Loucy (cell line): Measurements from ENCODE around the gene GPX3.

Source experiments
- H2AFZ ChIP-seq: fragments of 200-600 bp; sonication (generic); 2 replicates; pipeline ENCODE4 v1.6.0; 2016; ENCODE audit warnings: antibody characterized with exemption, mild to moderate bottlenecking, low read length, moderate library complexity
- H3F3A ChIP-seq: fragments of 200-600 bp; 2 replicates; pipeline ENCODE4 v1.6.0; 2016; ENCODE audit warnings: antibody characterized with exemption, low read depth, mild to moderate bottlenecking
- H3K27me3 ChIP-seq: fragments of 200-600 bp; sonication (generic); 2 replicates; pipeline ENCODE4 v1.6.1; 2014; ENCODE audit warnings: low read length, mild to moderate bottlenecking; ENCODE audit not compliant: insufficient read depth, poor library complexity, severe bottlenecking
- H3K36me3 ChIP-seq: fragments of 200-600 bp; sonication (generic); 2 replicates; pipeline ENCODE4 v1.6.1; 2016; ENCODE audit warnings: low read length; ENCODE audit not compliant: insufficient read depth
- H3K4me1 ChIP-seq: fragments of 200-600 bp; sonication (generic); 2 replicates; pipeline ENCODE4 v1.5.1; 2014; ENCODE audit warnings: low read length, mild to moderate bottlenecking; ENCODE audit not compliant: insufficient read depth, poor library complexity, severe bottlenecking
- H3K4me2 ChIP-seq: fragments of 200-600 bp; sonication (generic); 2 replicates; pipeline ENCODE4 v1.6.0; 2014; ENCODE audit warnings: antibody characterized with exemption, low read length, low read depth, mild to moderate bottlenecking; ENCODE audit not compliant: poor library complexity, severe bottlenecking
- H3K4me3 ChIP-seq: fragments of 200-600 bp; sonication (generic); 2 replicates; pipeline ENCODE4 v1.5.1; 2014; ENCODE audit warnings: low read length, mild to moderate bottlenecking, mixed read lengths; ENCODE audit not compliant: poor library complexity, severe bottlenecking
- H3K79me2 ChIP-seq: fragments of 200-600 bp; sonication (generic); 2 replicates; pipeline ENCODE4 v1.6.1; 2014; ENCODE audit warnings: low read length; ENCODE audit not compliant: insufficient read depth
- H3K9ac ChIP-seq: fragments of 200-600 bp; sonication (generic); 2 replicates; pipeline ENCODE4 v1.6.0; 2014; ENCODE audit warnings: mild to moderate bottlenecking, low read depth, low read length, moderate library complexity; ENCODE audit not compliant: poor library complexity, severe bottlenecking
- H3K9me2 ChIP-seq: fragments of 200-600 bp; sonication (generic); replicated peaks from 2 replicates; pipeline ENCODE4 v1.6.1; 2016; ENCODE audit warnings: low read depth, low read length, mixed read lengths
- H3K9me3 ChIP-seq: fragments of 200-600 bp; sonication (generic); 2 replicates; pipeline ENCODE4 v1.6.1; 2014; ENCODE audit warnings: mild to moderate bottlenecking, antibody characterized with exemption, low read length, low read depth; ENCODE audit not compliant: insufficient read depth
- H4K20me1 ChIP-seq: fragments of 200-600 bp; sonication (generic); 2 replicates; pipeline ENCODE4 v1.6.0; 2014; ENCODE audit warnings: antibody characterized with exemption, low read length, mild to moderate bottlenecking; ENCODE audit not compliant: insufficient read depth, poor library complexity, severe bottlenecking
- EZH2phosphoT487 ChIP-seq: fragments of 200-600 bp; IDR thresholded peaks from 2 replicates; pipeline ENCODE4 v1.6.1; 2018; ENCODE audit warnings: antibody characterized with exemption, mild to moderate bottlenecking, moderate library complexity, borderline replicate concordance
- TF ChIP-seq, protein P1 (sequence below): fragments of 200-600 bp; sonication (generic); conservative IDR thresholded peaks from 2 replicates; pipeline ENCODE4 v1.5.1; 2014; ENCODE audit warnings: mild to moderate bottlenecking, antibody characterized with exemption, low read length

The GPX3 gene

DNA sequence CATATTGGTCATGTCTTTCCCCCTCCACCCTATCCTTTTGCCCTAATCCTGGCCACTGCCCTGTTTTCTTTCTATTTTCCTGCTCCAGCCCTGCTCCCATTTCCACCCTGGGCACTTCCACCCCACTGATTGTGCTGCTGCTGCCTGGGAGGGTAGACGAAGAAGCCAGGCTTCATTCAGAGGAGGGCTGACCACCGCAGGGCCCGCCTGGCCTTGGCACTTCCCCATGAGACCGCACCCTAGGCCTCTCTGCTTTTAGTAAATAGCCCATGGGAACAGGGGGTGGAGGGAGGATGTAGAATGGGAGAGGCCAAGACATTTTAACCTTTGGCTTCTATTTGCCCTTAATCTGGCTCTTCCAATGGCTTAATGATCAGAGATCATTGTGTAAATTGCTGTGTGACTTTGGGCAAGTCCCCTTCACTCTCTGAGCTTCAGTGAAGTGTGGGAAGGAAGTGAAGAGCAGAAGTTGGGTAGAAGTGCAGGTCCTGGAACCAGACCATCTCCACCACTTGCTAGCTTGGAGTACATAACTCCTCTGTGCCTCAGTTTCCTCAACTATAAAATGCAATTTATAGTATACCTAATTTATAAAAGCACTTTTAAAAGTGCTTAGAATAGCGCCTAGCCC, 13.6 kb upstream of the GPX3 start:
- Histone ChIP-seq H3K9ac (no peak overlapping the region), H3K9me3 (no peaks in the 10 kb centered on the region), H3F3A (no peaks in the 10 kb centered on the region), H3K79me2 (no peaks in the 10 kb centered on the region), H3K36me3 (no peaks in the 10 kb centered on the region), H3K4me3 (no peak overlapping the region), H3K9me2 (no peaks in the 10 kb centered on the region), H3K4me2 (no peak overlapping the region), H3K4me1 (no peaks in the 10 kb centered on the region), H4K20me1 (no peaks in the 10 kb centered on the region), H2AFZ (no peak overlapping the region), H3K27me3 (no peaks in the 10 kb centered on the region)
- TF ChIP-seq EZH2phosphoT487, result no peak
- TF ChIP-seq, protein P1, sequence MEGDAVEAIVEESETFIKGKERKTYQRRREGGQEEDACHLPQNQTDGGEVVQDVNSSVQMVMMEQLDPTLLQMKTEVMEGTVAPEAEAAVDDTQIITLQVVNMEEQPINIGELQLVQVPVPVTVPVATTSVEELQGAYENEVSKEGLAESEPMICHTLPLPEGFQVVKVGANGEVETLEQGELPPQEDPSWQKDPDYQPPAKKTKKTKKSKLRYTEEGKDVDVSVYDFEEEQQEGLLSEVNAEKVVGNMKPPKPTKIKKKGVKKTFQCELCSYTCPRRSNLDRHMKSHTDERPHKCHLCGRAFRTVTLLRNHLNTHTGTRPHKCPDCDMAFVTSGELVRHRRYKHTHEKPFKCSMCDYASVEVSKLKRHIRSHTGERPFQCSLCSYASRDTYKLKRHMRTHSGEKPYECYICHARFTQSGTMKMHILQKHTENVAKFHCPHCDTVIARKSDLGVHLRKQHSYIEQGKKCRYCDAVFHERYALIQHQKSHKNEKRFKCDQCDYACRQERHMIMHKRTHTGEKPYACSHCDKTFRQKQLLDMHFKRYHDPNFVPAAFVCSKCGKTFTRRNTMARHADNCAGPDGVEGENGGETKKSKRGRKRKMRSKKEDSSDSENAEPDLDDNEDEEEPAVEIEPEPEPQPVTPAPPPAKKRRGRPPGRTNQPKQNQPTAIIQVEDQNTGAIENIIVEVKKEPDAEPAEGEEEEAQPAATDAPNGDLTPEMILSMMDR, result no peak

DNA sequence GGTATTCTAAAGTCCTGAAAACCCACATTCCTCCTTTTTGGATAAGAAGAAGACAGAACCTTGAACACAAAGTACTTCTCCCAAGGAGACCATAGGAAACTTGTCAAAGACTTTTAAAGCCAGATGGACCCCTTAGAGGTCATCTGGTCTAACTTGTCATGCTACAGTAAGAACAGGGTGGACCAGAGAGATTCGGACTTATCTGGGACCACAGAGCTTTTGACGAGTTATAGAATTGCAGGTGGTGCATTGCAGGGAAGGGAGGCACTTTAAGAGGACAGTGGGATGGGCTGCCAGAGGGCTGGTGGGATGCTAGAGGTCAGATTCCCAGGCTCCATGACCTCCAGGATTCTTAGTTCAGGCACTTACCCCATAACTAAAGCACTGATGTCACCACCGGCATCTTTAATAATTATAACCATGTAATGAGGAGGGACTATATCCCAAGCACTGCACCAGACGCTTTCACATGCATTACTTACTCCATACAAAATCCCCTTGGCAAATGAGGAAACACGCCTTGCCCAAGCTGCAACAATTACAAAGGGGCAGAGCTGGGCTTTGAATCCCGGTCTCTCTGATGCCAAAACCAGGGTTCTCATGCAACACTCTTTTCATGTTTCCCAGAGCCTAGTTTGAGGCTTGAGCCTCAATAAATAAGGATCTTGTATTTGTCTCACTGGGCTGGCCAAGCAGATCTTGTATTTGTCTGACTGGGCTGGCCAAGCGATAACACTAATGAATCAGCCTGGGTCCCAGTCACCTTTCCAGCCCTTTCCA, 12.8 kb upstream of the GPX3 start:
- Histone ChIP-seq H4K20me1 (no peaks in the 10 kb centered on the region), H2AFZ (no peak overlapping the region), H3K36me3 (no peaks in the 10 kb centered on the region), H3K4me2 (no peak overlapping the region), H3K27me3 (no peaks in the 10 kb centered on the region), H3F3A (no peaks in the 10 kb centered on the region), H3K9me3 (no peaks in the 10 kb centered on the region), H3K4me3 (no peak overlapping the region), H3K79me2 (no peaks in the 10 kb centered on the region), H3K4me1 (no peaks in the 10 kb centered on the region), H3K9me2 (no peaks in the 10 kb centered on the region), H3K9ac (no peak overlapping the region)
- TF ChIP-seq, protein P1, result no peak

DNA sequence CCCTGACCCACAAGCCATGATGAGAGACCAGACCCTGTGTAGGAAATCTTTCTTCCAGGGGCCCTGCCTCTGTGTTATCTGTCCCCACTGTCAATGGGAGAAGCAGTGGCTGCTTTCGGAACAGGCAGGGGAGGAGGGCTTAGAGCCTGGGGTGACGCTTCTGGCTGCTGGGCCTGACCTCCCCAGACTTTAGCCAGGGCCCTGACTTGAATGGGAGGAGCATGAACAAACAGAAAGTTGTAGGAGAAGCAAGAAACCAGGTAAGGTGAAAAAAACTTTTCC, 12.2 kb upstream of the GPX3 start:
- Histone ChIP-seq H3K4me1 (no peaks in the 10 kb centered on the region), H3F3A (no peaks in the 10 kb centered on the region)

DNA sequence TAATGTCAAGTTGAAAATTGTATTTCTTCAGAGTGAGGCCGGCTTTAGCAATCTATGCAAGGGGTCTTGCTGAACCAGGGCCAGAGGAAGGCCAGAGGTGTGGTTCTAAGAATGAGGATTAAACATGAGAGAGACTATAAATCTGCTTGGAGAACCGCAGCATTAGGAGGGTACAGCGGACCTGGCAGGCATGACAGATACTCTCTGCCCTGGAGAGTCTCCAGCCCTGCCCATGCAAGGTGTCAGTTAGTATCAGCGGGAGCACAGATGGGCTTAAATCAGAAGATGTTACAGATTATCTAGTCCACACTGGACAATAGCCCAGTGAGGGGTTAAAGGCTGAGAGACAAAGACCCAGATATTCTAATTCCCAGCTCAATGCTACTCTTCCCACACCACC, 11.5 kb upstream of the GPX3 start:
- Histone ChIP-seq H3K4me3 (no peak overlapping the region), H3K79me2 (no peaks in the 10 kb centered on the region), H3K36me3 (no peaks in the 10 kb centered on the region), H4K20me1 (no peaks in the 10 kb centered on the region), H3K9me3 (no peaks in the 10 kb centered on the region), H3K4me2 (no peak overlapping the region), H3K9ac (no peak overlapping the region), H3F3A (no peaks in the 10 kb centered on the region), H3K9me2 (no peaks in the 10 kb centered on the region), H3K27me3 (no peaks in the 10 kb centered on the region), H3K4me1 (no peaks in the 10 kb centered on the region), H2AFZ (no peak overlapping the region)
- TF ChIP-seq EZH2phosphoT487, result no peak
- TF ChIP-seq, protein P1, result no peak

More for the DNA sequence above, 12.2 kb upstream of the GPX3 start:
- Histone ChIP-seq H3K9ac (no peak overlapping the region), H3K79me2 (no peaks in the 10 kb centered on the region), H3K27me3 (no peaks in the 10 kb centered on the region), H4K20me1 (no peaks in the 10 kb centered on the region), H3K4me3 (no peak overlapping the region), H3K9me3 (no peaks in the 10 kb centered on the region), H3K36me3 (no peaks in the 10 kb centered on the region), H2AFZ (no peak overlapping the region), H3K9me2 (no peaks in the 10 kb centered on the region), H3K4me2 (no peak overlapping the region)
- no peak for TF ChIP-seq EZH2phosphoT487
